NCI-H526 treated with DMSO at 0.1 percent for 48 hours (cell line): Measurements from ENCODE around the gene VASH1.

Experiments
- DNase-seq: peaks from one replicate; lab custom pipeline; 2025; lab: John Stamatoyannopoulos, UW

The VASH1 gene

DNA sequence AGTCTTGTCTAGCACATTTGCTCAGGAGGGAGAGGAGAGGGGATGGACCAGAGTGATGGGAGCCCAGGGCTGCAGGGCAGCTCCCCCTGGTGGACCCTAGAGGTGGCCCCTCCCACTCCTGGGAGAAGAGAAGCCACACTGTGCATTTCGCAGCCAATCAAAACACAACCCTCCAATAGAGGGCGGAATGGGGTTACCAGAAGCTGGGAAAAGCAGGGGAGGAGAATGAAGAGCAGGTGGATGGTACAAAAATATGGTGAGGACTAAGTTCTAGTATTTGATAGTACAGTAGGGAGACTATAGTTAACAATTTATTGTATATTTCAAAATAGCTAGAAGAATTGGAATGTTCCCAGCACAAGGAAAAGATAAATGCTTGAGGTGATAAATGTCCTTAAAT lies 23.6 kb downstream of the VASH1 start:
- DNase-seq, result peak; percentile 46

DNA sequence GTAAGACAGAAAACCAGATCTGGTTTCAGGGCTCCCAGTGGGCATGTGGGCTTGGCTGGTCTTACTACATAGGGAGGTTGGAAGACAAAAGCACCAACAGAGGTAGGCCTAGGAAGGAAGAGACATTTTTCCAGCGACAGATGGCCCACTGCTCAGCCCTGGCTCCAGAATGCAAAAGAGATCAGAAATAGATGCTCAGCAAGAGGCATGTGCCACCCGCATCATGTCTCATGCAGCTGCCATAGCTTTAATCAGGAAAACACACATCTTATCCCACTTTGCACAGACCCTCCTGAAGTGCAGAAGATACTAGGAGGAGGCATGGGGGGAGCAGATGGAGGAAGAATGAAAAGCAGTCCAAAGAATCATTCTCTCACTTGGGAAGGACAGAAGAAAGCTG lies 25.3 kb downstream of the VASH1 start:
- no peak for DNase-seq

DNA sequence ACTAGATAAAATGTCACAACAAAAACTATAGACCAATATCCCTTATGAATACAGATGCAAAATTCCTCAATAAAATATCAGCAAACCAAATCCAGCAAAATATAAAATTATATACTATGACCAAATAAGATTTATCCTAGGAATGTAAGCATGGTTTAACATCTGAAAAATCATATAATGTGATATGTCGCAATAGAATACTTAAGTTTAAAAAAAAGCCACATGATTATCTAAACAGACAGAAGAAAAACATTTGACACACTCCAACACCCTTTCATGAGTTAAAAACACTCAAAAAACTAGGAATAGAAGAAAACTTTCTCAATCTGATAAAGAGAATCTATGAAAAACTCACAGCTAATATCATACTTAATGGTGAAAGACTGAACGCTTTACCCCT lies 31.2 kb downstream of the VASH1 start:
- no peak for DNase-seq

DNA sequence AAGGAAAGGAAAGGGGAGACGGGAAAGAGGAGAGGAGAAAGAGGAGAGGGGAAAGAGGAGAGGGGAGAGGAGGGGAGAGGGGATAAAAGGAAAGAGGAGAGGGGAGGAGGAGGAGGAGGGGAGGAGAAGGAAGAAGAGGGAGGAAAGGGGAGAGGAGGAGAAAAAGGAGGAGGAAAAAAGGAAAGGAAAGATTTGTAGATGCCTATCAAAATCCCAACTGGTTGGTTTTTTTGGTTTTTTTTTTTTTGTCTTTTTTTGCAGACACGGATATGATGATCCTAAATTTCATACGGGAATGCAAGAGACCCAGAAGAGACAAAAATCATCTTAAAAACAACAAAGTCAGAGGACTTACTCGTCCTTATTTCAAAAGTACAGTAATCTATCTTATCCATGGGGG lies 32.1 kb downstream of the VASH1 start:
- DNase-seq, result no peak

GRCh38 chr14:76793956-76794355 lies 32.7 kb downstream of the VASH1 start:
- DNase-seq, result no peak

- DNase-seq, result no peak
Measured at GRCh38 chr14:76806446-76806845, 45.2 kb downstream of the VASH1 start.

DNA sequence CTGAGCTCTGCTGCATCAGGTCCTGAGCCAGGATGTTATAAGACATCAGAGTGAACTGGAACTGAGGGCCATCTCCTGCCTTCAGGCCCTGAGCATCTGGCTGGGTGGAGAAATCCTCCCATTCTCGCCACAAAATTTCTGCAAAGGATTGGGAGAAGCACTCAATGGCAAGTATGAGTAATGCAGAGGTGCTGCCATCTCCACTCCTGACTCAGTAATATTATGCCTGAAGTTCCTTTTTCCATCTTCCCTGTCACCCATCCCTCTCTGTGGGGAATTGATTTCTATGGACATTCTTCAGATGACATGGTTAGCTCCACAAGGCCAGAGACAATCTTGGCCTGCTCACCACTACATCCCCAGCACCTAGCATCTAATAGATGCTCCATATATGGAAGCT lies 46.7 kb downstream of the VASH1 start:
- DNase-seq, result no peak

- no peak for DNase-seq
Measured at GRCh38 chr14:76808990-76809389, 47.7 kb downstream of the VASH1 start.

DNA sequence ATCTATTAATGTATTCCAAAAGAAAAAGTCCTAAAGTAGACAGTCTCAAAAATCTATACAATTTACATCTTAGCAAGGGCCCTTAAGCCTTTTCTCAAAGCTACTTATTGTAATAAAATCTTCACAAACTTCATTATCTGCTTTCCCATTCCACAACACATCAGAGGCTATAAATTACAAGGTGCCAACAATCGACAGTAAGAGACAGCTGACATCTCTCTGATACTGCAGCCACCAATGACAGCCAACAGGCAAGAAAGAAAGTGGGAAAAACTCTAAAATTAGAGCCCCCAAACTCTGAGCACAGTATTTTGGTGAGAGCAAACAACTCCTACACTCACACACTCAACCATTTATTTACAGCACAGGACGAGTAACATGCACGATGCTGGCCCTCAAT lies 49.3 kb downstream of the VASH1 start:
- no peak for DNase-seq

GRCh38 chr14:76810953-76811400 lies 49.7 kb downstream of the VASH1 start:
- peak; percentile 9 for DNase-seq

- DNase-seq, result no peak
Measured at GRCh38 chr14:76811561-76811960, 50.3 kb downstream of the VASH1 start.

- peak; percentile 18 for DNase-seq
Measured at GRCh38 chr14:76812093-76812421, 50.8 kb downstream of the VASH1 start.

- DNase-seq, result peak; percentile 83
Measured at GRCh38 chr14:76812422-76813383, 51.4 kb downstream of the VASH1 start, which contains the start of gene ANGEL1. TSS of gene ANGEL1 (minus strand) at chr14:76812882. CDS start at chr14:76812827, 55 bp downstream.

DNA sequence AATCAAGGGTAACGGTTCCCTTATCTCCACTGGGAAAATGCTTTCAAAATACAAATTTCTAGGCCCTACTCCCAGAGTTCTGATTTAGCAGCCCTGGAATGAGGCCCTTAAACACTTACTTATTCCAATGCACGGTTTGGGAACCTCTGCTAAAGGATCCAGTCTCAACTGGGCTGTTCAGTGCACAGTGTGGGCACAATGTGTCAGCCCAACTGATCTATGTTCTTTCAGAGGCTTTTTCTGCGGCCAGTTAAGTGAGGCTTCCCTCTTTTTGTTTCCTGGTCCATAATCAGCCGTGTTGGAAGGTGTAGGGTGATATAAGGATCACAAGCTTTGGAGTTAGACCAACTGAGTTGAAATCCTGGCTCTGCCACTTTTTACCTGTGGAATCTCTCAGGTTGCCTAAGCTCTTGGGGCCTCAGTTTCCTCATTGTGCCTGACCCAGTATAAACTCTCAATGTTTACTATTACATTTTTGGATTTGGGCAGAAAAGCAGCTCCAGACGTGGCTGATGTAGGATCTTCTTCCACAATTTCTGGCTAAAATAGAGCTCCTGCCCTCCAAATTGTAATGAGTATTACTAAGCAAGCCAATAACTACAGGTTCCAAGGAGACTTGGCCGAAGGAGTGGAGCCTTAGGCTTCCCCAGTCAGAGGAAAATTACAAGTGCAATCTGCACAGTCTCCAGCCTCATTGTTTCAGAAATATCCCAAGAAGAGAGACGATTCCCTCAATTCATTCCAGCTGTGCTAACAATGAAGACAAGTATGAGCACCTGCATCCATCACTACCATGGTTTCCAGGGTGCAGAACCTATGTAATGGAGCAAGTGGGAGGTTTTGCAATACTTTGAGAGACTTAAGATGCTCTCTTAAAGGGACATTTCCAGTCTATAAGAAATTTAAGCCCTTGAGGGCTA lies 53.7 kb downstream of the VASH1 start:
- no peak for DNase-seq

- no peak for DNase-seq
Measured at GRCh38 chr14:76820700-76821099, 59.4 kb downstream of the VASH1 start.

DNA sequence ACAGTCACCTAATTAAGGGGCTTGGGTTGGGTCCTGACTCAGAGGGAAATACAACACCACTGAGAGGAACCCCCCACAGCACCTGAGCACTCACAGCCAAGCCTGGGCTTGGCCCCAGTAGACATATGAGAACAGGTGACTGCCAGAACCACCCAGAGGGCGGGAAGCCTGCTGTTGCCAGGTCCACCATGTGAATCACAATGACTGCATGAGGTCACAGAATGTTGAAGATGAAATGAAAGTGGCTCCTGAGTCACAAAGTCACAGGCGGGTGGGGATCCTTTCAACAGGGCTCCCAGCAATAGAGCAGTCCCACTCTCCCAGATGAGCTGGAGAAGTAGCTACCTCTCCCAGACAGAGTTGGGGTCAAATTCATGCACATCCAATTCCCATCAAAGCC lies 64.9 kb downstream of the VASH1 start, which contains the start of gene LRRC74A:
Gene LRRC74A, plus strand, starts transcription at position 287 of the 400 bp plus-strand sequence. CDS start 290 bp downstream, outside the sequence.
- DNase-seq, result no peak

GRCh38 chr14:76827696-76828296 lies 66.5 kb downstream of the VASH1 start:
- no peak for DNase-seq

- DNase-seq, result no peak
Measured at GRCh38 chr14:76828339-76829012, 67.2 kb downstream of the VASH1 start.

- DNase-seq, result no peak
Measured at GRCh38 chr14:76829013-76829365, 67.7 kb downstream of the VASH1 start.

DNA sequence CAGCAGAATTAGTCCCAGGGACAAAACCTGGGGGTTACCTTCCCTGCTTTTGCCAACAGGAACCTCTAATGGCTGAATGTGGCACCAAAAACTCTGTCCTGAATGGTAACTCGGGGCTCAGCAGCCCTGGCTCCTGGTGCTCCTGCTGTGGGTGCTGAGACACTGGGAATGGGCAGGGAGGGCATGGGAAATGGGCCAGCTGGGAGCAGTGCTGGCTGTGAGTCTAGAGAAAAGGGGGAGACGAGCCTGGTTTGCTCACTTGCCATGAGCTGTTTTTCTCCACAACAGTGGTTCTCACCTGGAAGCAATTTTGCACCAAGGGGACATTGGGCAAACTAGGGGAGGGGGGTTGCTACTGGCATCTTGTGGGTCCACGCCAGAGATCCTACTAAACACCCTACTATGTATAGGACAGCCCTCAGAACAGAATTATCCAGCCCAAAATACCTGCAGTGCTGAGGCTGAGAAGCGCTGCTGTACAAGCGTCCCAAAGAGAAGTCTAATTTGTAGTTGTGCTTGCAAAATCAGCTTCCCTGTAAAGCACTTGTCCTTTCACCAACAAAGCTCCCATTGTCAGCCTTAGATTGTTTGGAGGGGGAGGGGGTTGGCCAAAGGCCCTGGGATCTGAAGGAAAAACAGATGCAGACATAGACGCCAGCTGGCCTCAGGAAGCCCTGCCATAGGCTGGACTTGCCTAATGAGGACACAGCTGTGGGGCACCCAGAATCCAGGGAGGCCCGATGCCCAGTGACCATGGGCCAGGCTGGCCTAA lies 68.6 kb downstream of the VASH1 start:
- peak; percentile 73 for DNase-seq

DNA sequence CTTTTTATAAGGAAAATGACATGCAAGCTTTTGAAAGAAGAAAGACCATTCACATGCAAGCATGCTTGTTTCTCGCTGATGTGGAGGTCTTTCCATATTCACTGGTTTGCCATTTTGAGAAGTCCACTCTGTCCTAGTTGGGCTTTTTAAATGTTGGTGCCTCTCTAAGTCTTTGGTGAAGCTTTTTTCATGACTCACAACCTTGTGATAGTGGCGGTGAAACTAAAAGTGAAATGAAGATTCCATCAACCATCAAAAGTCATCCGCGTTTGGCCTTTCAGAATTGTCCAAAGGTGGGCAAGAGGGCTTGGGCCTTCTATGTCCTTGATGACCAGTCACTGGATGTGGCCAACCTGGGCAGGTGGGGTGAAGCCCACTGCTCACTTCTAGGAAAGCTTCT lies 69.3 kb downstream of the VASH1 start:
- DNase-seq, result no peak
